ENCODE results near the gene CDKN2C.

Gene CDKN2C

GRCh38 chr1:50968158-50968820, 1.8 kb upstream of the CDKN2C start:
- DNase-seq (ENCODE audit: low read depth) = peak; percentile 96
- TF ChIP-seq, protein P1, sequence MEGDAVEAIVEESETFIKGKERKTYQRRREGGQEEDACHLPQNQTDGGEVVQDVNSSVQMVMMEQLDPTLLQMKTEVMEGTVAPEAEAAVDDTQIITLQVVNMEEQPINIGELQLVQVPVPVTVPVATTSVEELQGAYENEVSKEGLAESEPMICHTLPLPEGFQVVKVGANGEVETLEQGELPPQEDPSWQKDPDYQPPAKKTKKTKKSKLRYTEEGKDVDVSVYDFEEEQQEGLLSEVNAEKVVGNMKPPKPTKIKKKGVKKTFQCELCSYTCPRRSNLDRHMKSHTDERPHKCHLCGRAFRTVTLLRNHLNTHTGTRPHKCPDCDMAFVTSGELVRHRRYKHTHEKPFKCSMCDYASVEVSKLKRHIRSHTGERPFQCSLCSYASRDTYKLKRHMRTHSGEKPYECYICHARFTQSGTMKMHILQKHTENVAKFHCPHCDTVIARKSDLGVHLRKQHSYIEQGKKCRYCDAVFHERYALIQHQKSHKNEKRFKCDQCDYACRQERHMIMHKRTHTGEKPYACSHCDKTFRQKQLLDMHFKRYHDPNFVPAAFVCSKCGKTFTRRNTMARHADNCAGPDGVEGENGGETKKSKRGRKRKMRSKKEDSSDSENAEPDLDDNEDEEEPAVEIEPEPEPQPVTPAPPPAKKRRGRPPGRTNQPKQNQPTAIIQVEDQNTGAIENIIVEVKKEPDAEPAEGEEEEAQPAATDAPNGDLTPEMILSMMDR (IDR thresholded peaks at IDR 0.05; ENCODE audit: low read depth, low read length) = peak; percentile 4
- peak; percentile 49; the same call in 1 of the 2 replicates for TF ChIP-seq MAX (IDR thresholded peaks at IDR 0.05; ENCODE audit: low read depth, low read length)
- TF ChIP-seq POLR2A (IDR thresholded peaks at IDR 0.05; ENCODE audit: extremely low read depth, insufficient read length) = peak; percentile 64
- TF ChIP-seq MYC (IDR thresholded peaks at IDR 0.05; ENCODE audit: low read depth, low read length) = peak; percentile 27; the same call in 1 of the 2 replicates
- H3K4me3 ChIP-seq (ENCODE audit: low read depth, low read length) = peak overlapping the region; percentile 81

GRCh38 chr1:50968821-50969610, 1.0 kb upstream of the CDKN2C start:
- TF ChIP-seq POLR2A (IDR thresholded peaks at IDR 0.05; ENCODE audit: extremely low read depth, insufficient read length) (peak; percentile 12), MAX (IDR thresholded peaks at IDR 0.05; ENCODE audit: low read depth, low read length) (no peak), MYC (IDR thresholded peaks at IDR 0.05; ENCODE audit: low read depth, low read length) (no peak)
- TF ChIP-seq, protein P1 (IDR thresholded peaks at IDR 0.05; ENCODE audit: low read depth, low read length) = no peak
- peak; percentile 83 for DNase-seq (ENCODE audit: low read depth)
- H3K4me3 ChIP-seq (ENCODE audit: low read depth, low read length) = peak overlapping the region; percentile 81

- peak overlapping the region; percentile 81 for H3K4me3 ChIP-seq (ENCODE audit: low read depth, low read length)
- no peak for DNase-seq (ENCODE audit: low read depth)
- no peak for TF ChIP-seq POLR2A (IDR thresholded peaks at IDR 0.05; ENCODE audit: extremely low read depth, insufficient read length)
- TF ChIP-seq, protein P1 (IDR thresholded peaks at IDR 0.05; ENCODE audit: low read depth, low read length) = no peak
- no peak for TF ChIP-seq MAX (IDR thresholded peaks at IDR 0.05; ENCODE audit: low read depth, low read length)
- no peak for TF ChIP-seq MYC (IDR thresholded peaks at IDR 0.05; ENCODE audit: low read depth, low read length)
These were observed 453 bp downstream of the CDKN2C start for GRCh38 chr1:50970509-50970887.

- H3K4me3 ChIP-seq (ENCODE audit: low read depth, low read length) = peak overlapping the region; percentile 81
- no peak for DNase-seq (ENCODE audit: low read depth)
- TF ChIP-seq MYC (IDR thresholded peaks at IDR 0.05; ENCODE audit: low read depth, low read length) (no peak), POLR2A (IDR thresholded peaks at IDR 0.05; ENCODE audit: extremely low read depth, insufficient read length) (no peak), MAX (IDR thresholded peaks at IDR 0.05; ENCODE audit: low read depth, low read length) (no peak)
- TF ChIP-seq, protein P1 (IDR thresholded peaks at IDR 0.05; ENCODE audit: low read depth, low read length) = no peak
These were observed 1.0 kb downstream of the CDKN2C start for GRCh38 chr1:50970931-50971582.

- no peak for DNase-seq (ENCODE audit: low read depth)
- TF ChIP-seq, protein P1 (IDR thresholded peaks at IDR 0.05; ENCODE audit: low read depth, low read length) = no peak
- no peak for TF ChIP-seq MAX (IDR thresholded peaks at IDR 0.05; ENCODE audit: low read depth, low read length)
- no peak for TF ChIP-seq POLR2A (IDR thresholded peaks at IDR 0.05; ENCODE audit: extremely low read depth, insufficient read length)
- TF ChIP-seq MYC (IDR thresholded peaks at IDR 0.05; ENCODE audit: low read depth, low read length) = no peak
- peak overlapping the region; percentile 81 for H3K4me3 ChIP-seq (ENCODE audit: low read depth, low read length)
These were observed 1.8 kb downstream of the CDKN2C start for GRCh38 chr1:50971748-50972305.
